ENCODE measurements around the gene ZBTB6.

Gene ZBTB6

GRCh38 chr9:122922713-122923112 is 9.6 kb upstream of the ZBTB6 start:
- Histone ChIP-seq H3K36me3 (ENCODE audit: control insufficient read depth in 2 of 2, insufficient read depth in 1 of 2, low read length in 2 of 2) (peaks cover 0 to 23% of the 10 kb centered on the region in 2 experiments; a peak in 2 of 3 replicates), H3K27ac (ENCODE audit: extremely low read depth, low read depth, low read length) (no peak overlapping the region), H3K4me1 (ENCODE audit: control insufficient read depth, insufficient read depth, low read length) (no peaks in the 10 kb centered on the region), H3K4me3 (ENCODE audit: low read depth, low read length) (no peak overlapping the region), H3K9me3 (ENCODE audit: control insufficient read depth, insufficient read depth, low read depth, low read length) (no peaks in the 10 kb centered on the region)
- ChIA-PET POLR2A (no interaction called here), CTCF (no interaction called here)
- TF ChIP-seq ZNF146 (tag by site-specific recombination; IDR thresholded peaks at IDR 0.05) (no peak), ZNF837 (tag by site-specific recombination; IDR thresholded peaks at IDR 0.05) (no peak), ZBTB8A (tag by site-specific recombination; IDR thresholded peaks at IDR 0.05) (no peak), ZNF626 (tag by site-specific recombination; IDR thresholded peaks at IDR 0.05) (no peak), IKZF3 (tag by site-specific recombination; IDR thresholded peaks at IDR 0.05) (no peak), ZNF830 (tag by site-specific recombination; IDR thresholded peaks at IDR 0.05; ENCODE audit: low read depth) (no peak), ZNF214 (tag by site-specific recombination; IDR thresholded peaks at IDR 0.05; ENCODE audit: borderline replicate concordance) (no peak), ZNF701 (tag by site-specific recombination; IDR thresholded peaks at IDR 0.05) (no peak), PRDM1 (tag by site-specific recombination; IDR thresholded peaks at IDR 0.05) (no peak), ZNF792 (tag by site-specific recombination; IDR thresholded peaks at IDR 0.05) (no peak), ZNF155 (tag by site-specific recombination; IDR thresholded peaks at IDR 0.05) (no peak), ZBTB17 (tag by site-specific recombination; IDR thresholded peaks at IDR 0.05) (no peak), ZNF184 (tag by site-specific recombination; IDR thresholded peaks at IDR 0.05) (no peak), TCF7L2 (IDR thresholded peaks at IDR 0.05; ENCODE audit: borderline replicate concordance, low read depth, low read length) (no peak)
- TF ChIP-seq, protein P1, sequence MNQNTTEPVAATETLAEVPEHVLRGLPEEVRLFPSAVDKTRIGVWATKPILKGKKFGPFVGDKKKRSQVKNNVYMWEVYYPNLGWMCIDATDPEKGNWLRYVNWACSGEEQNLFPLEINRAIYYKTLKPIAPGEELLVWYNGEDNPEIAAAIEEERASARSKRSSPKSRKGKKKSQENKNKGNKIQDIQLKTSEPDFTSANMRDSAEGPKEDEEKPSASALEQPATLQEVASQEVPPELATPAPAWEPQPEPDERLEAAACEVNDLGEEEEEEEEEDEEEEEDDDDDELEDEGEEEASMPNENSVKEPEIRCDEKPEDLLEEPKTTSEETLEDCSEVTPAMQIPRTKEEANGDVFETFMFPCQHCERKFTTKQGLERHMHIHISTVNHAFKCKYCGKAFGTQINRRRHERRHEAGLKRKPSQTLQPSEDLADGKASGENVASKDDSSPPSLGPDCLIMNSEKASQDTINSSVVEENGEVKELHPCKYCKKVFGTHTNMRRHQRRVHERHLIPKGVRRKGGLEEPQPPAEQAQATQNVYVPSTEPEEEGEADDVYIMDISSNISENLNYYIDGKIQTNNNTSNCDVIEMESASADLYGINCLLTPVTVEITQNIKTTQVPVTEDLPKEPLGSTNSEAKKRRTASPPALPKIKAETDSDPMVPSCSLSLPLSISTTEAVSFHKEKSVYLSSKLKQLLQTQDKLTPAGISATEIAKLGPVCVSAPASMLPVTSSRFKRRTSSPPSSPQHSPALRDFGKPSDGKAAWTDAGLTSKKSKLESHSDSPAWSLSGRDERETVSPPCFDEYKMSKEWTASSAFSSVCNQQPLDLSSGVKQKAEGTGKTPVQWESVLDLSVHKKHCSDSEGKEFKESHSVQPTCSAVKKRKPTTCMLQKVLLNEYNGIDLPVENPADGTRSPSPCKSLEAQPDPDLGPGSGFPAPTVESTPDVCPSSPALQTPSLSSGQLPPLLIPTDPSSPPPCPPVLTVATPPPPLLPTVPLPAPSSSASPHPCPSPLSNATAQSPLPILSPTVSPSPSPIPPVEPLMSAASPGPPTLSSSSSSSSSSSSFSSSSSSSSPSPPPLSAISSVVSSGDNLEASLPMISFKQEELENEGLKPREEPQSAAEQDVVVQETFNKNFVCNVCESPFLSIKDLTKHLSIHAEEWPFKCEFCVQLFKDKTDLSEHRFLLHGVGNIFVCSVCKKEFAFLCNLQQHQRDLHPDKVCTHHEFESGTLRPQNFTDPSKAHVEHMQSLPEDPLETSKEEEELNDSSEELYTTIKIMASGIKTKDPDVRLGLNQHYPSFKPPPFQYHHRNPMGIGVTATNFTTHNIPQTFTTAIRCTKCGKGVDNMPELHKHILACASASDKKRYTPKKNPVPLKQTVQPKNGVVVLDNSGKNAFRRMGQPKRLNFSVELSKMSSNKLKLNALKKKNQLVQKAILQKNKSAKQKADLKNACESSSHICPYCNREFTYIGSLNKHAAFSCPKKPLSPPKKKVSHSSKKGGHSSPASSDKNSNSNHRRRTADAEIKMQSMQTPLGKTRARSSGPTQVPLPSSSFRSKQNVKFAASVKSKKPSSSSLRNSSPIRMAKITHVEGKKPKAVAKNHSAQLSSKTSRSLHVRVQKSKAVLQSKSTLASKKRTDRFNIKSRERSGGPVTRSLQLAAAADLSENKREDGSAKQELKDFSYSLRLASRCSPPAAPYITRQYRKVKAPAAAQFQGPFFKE (tag by site-specific recombination; IDR thresholded peaks at IDR 0.05; ENCODE audit: borderline replicate concordance), result no peak
- TF ChIP-seq, protein P2, sequence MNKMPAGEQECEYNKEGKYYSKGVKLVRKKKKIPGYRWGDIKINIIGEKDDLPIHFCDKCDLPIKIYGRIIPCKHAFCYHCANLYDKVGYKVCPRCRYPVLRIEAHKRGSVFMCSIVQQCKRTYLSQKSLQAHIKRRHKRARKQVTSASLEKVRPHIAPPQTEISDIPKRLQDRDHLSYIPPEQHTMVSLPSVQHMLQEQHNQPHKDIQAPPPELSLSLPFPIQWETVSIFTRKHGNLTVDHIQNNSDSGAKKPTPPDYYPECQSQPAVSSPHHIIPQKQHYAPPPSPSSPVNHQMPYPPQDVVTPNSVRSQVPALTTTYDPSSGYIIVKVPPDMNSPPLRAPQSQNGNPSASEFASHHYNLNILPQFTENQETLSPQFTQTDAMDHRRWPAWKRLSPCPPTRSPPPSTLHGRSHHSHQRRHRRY (tag by site-specific recombination; IDR thresholded peaks at IDR 0.05), result no peak
- TF ChIP-seq, protein P3, sequence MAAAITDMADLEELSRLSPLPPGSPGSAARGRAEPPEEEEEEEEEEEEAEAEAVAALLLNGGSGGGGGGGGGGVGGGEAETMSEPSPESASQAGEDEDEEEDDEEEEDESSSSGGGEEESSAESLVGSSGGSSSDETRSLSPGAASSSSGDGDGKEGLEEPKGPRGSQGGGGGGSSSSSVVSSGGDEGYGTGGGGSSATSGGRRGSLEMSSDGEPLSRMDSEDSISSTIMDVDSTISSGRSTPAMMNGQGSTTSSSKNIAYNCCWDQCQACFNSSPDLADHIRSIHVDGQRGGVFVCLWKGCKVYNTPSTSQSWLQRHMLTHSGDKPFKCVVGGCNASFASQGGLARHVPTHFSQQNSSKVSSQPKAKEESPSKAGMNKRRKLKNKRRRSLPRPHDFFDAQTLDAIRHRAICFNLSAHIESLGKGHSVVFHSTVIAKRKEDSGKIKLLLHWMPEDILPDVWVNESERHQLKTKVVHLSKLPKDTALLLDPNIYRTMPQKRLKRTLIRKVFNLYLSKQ (tag by site-specific recombination; IDR thresholded peaks at IDR 0.05; ENCODE audit: borderline replicate concordance), result no peak

- TF ChIP-seq ZNF324 (tag by site-specific recombination; IDR thresholded peaks at IDR 0.05) (no peak), ZNF670 (tag by site-specific recombination; IDR thresholded peaks at IDR 0.05; ENCODE audit: low read depth) (no peak), ZNF184 (tag by site-specific recombination; IDR thresholded peaks at IDR 0.05) (no peak), ZNF529 (tag by site-specific recombination; IDR thresholded peaks at IDR 0.05; ENCODE audit: insufficient replicate concordance) (no peak), ZNF214 (tag by site-specific recombination; IDR thresholded peaks at IDR 0.05; ENCODE audit: borderline replicate concordance) (no peak), ZNF112 (tag by site-specific recombination; IDR thresholded peaks at IDR 0.05) (no peak), ZNF335 (tag by site-specific recombination; conservative IDR thresholded peaks at IDR 0.05) (no peak), ZNF366 (tag by site-specific recombination; conservative IDR thresholded peaks at IDR 0.05) (no peak), ZNF768 (tag by site-specific recombination; IDR thresholded peaks at IDR 0.05) (no peak), ZBTB6 (tag by site-specific recombination; IDR thresholded peaks at IDR 0.05) (no peak), MZF1 (tag by site-specific recombination; IDR thresholded peaks at IDR 0.05; ENCODE audit: borderline replicate concordance) (no peak)
- POLR2A ChIA-PET, result no interaction called here
- no peak overlapping the region for H3K27ac ChIP-seq (ENCODE audit: extremely low read depth, low read depth, low read length)
- H3K4me3 ChIP-seq (ENCODE audit: low read depth, low read length), result no peak overlapping the region
- no peaks in the 10 kb centered on the region for H3K4me1 ChIP-seq (ENCODE audit: control insufficient read depth, insufficient read depth, low read length)
- H3K9me3 ChIP-seq (ENCODE audit: control insufficient read depth, insufficient read depth, low read depth, low read length), result no peaks in the 10 kb centered on the region
- CTCF ChIA-PET, result no interaction called here
- peaks cover 0 to 25% of the 10 kb centered on the region in 2 experiments; a peak in 2 of 3 replicates for H3K36me3 ChIP-seq (ENCODE audit: control insufficient read depth in 2 of 2, insufficient read depth in 1 of 2, low read length in 2 of 2)
Measured at GRCh38 chr9:122918310-122918709, 5.2 kb upstream of the ZBTB6 start.

Measured in HEK293 (cell line).